Ovary (tissue), 3 donors: Measurements from ENCODE around the gene ACVR1B.

Experiments used
- CTCF ChIP-seq, 3 donors: fragments of 450-650 bp in 2 of 3; fragments of 200-600 bp in 1 of 3; IDR thresholded peaks; one replicate each; pipeline versions ENCODE4 v1.5.1 to v1.8.0; 2016 to 2022; ENCODE audit warnings: antibody characterized with exemption in 3 of 3, mild to moderate bottlenecking in 1 of 3
- POLR2A ChIP-seq: fragments of 450-650 bp; IDR thresholded peaks from one replicate; pipeline ENCODE4 v1.6.1; 2017; ENCODE audit warnings: antibody characterized with exemption, mild to moderate bottlenecking, moderate library complexity
- donor health status: DM: no; HTN: no; CAD: no.

GRCh38 chr12:51921017-51921725 is 30.3 kb upstream of the ACVR1B start:
- TF ChIP-seq CTCF (IDR thresholded peaks at IDR 0.05), result no peak
- TF ChIP-seq POLR2A, result no peak
